Spleen (tissue), 11 donors: ENCODE measurements around the gene PRRG2. TPM values are rescaled to one million over a fixed set of nuclear protein-coding genes. Genes with fewer than 3 reads are reported as not detected.

Source experiments
- DNase-seq: peaks from one replicate; pipeline ENCODE4 v3.0.0-alpha.2; 2020
- H3K27ac ChIP-seq, 8 donors: fragments of 200-600 bp; sonication (generic) in 7 of 8; 1 replicate in 4 of 8; 2 replicates in 4 of 8; pipeline versions ENCODE4 v1.5.0 to v1.8.0; 2016 to 2021; ENCODE audit warnings: inconsistent platforms in 4 of 8, mild to moderate bottlenecking in 4 of 8, moderate library complexity in 1 of 8
- H3K27me3 ChIP-seq, 7 donors: fragments of 200-600 bp; sonication (generic) in 6 of 7; replicated peaks in 1 of 7; 1 replicate in 4 of 7; 2 replicates in 3 of 7; pipeline versions ENCODE4 v1.5.0 to v1.8.0; 2016 to 2021; ENCODE audit warnings: inconsistent platforms in 3 of 7, mild to moderate bottlenecking in 1 of 7
- H3K36me3 ChIP-seq, 6 donors: fragments of 200-600 bp; sonication (generic) in 5 of 6; 1 replicate in 4 of 6; 2 replicates in 2 of 6; pipeline versions ENCODE4 v1.5.0 to v1.8.0; 2016 to 2021; ENCODE audit warnings: inconsistent platforms in 2 of 6
- H3K4me1 ChIP-seq, 6 donors: fragments of 200-600 bp; sonication (generic) in 5 of 6; 1 replicate in 3 of 6; 2 replicates in 3 of 6; pipeline versions ENCODE4 v1.5.0 to v1.8.0; 2016 to 2021; ENCODE audit warnings: inconsistent platforms in 3 of 6
- H3K4me3 ChIP-seq, 8 donors: fragments of 200-600 bp; sonication (generic) in 7 of 8; 1 replicate in 4 of 8; 2 replicates in 4 of 8; pipeline versions ENCODE4 v1.5.0 to v1.8.0; 2016 to 2021; ENCODE audit warnings: inconsistent platforms in 4 of 8, mild to moderate bottlenecking in 4 of 8, moderate library complexity in 2 of 8
- H3K9me3 ChIP-seq, 8 donors: fragments of 200-600 bp; sonication (generic) in 7 of 8; 1 replicate in 4 of 8; 2 replicates in 4 of 8; pipeline versions ENCODE4 v1.5.0 to v1.8.0; 2016 to 2021; ENCODE audit warnings: inconsistent platforms in 4 of 8
- CTCF ChIP-seq, 11 experiments: fragments of 200-600 bp in 7 of 11; fragments of 450-650 bp in 4 of 11; sonication (generic) in 4 of 11; IDR thresholded peaks in 8 of 11; conservative IDR thresholded peaks in 3 of 11; 1 replicate in 7 of 11; 2 replicates in 4 of 11; pipeline versions ENCODE4 v1.4.0 to v1.8.0; 2016 to 2021; ENCODE audit warnings: antibody characterized with exemption in 11 of 11, inconsistent platforms in 4 of 11, mild to moderate bottlenecking in 1 of 11
- POLR2A ChIP-seq, 3 donors: fragments of 450-650 bp; IDR thresholded peaks; one replicate each; pipeline ENCODE4 v1.5.1; 2017; ENCODE audit warnings: antibody characterized with exemption in 3 of 3, mild to moderate bottlenecking in 1 of 3
- POLR2AphosphoS5 ChIP-seq, 3 donors: sonication (generic); formaldehyde crosslinking; IDR thresholded peaks; one replicate each; pipeline ENCODE4 v1.5.1; 2017; ENCODE audit warnings: antibody characterized with exemption in 3 of 3
- WGBS, 5 donors: extraction: QIAGEN DNeasy Blood & Tissue Kit in 3 of 5; methylation state at CpG; one replicate each; pipeline versions ENCODE4 v1.1.5 to v1.1.7; 2013 to 2018; 5-methylcytosine and 5-hydroxymethylcytosine counted together
- intact Hi-C: fragments of 100-400 bp; cut with DNase I; formaldehyde crosslinking; loops from one replicate; pipeline ENCODE4 v1.15.0; 2023; ENCODE audit warnings: low total_unique reads
- polyA plus RNA-seq, 3 donors: library from polyadenylated mRNA; stranded (reverse); fragments of 200-250 nt; gene quantifications; one replicate each; pipeline ENCODE4 v1.2.1, GENCODE V29; 2013
- total RNA-seq, 7 donors: library from RNA; depleted of rRNA in 3 of 7; stranded (reverse); fragments of >200 nt in 3 of 7; fragmentation: NEBNext Ultra II Directional in 4 of 7; extraction: Animal tissue kit (Norgen Biotek cat#: 25700) in 4 of 7; gene quantifications; one replicate each; pipeline versions ENCODE4 v1.1.0 to v1.2.1, GENCODE V29; 2016 to 2021
- donor health status: healthy with polysubstance abuse.
- donor health status: DM: no; HTN: no; CAD: no; lungs with moderate emphysema.
- donor health status: DM: no; HTN: no; CAD: no.
- donor health status: Bipolar disorder and iron deficiency.
- donor health status: healthy.
- donor health status: DM: no; HTN: no; CAD: no.
- donor health status: DM: yes; HTN: yes; CAD: no.

The PRRG2 gene
- total and polyA plus RNA-seq, 10 donors, result 0.37 to 7.9 (median 1.3) TPM

- H3K4me3 ChIP-seq, result peak overlapping the region in 7 of 8 donors; percentile 76 to 99 (median 96)
- H3K36me3 ChIP-seq, result peaks cover 3 to 50% (median 46%) of the 10 kb centered on the region in 6 donors
- whole genome bisulfite sequencing, 5 donors, result 7 to 13% (median 9%) methylated on average over 18 to 27 of the region's 27 CpGs
- H3K27ac ChIP-seq, result peak overlapping the region; percentile 35 to 96 (median 92)
- H3K9me3 ChIP-seq, result no peaks in the 10 kb centered on the region
- TF ChIP-seq CTCF (IDR thresholded peaks at IDR 0.05 in 8 of 11, conservative IDR thresholded peaks at IDR 0.05 in 3 of 11) (no peak), POLR2AphosphoS5 (IDR thresholded peaks at IDR 0.05) (peak in 2 of 3 donors; percentile 52 to 70)
- intact Hi-C loops, result loop anchor here (10.0 kb wide), 1 partner anchor 71 kb away; the partner anchor contains the start of genes BCL2L12 and IRF3
- peak; percentile 95 for DNase-seq
- no peaks in the 10 kb centered on the region for H3K27me3 ChIP-seq
- peaks cover 16 to 63% (median 34%) of the 10 kb centered on the region in 6 donors for H3K4me1 ChIP-seq
Measured at GRCh38 chr19:49593233-49594113, 12.4 kb downstream of the PRRG2 start.

DNA sequence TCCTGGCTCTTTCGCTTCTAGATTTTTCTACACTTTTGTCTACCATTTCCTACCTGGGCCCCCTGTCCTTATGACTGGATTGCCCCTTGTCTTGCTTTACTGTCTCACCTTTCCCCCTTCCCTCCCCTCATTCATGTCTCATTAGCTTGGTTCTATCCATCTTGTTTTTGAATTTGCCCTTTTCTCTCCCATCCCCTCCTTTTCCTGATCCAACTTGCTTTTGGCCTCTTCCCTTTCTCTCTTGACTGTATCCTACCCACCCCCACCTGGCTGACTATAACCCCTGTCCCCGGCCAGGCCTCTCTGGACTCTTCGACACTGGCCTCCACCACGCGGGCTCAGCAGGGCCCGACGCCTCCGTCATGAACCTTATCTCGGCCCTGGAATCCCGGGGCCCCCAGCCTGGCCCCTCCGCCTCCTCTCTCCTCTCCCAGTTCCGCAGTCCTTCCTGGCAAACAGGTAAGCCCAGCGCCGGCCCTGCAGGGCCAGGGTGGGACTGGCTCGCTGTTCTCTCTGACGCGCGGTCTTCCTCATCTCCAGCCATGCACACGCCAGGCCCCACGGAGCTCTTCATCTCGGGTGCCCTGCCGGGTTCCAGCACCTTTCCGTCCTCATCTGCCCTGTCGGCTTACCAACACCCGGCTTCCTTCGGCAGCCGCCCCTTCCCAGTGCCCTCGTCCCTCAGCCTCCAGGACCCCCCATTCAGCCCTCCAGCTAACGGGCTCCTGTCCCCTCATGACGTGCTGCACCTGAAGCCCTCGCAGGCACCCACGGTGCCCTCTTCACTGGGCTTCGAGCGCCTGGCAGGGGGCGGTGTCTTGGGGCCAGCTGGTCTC lies 13.3 kb downstream of the PRRG2 start:
- Histone ChIP-seq H3K4me1 (peaks cover 16 to 60% (median 34%) of the 10 kb centered on the region in 6 donors), H3K27ac (peak overlapping the region in 6 of 8 donors; percentile 52 to 96 (median 92)), H3K9me3 (no peaks in the 10 kb centered on the region), H3K4me3 (no peak overlapping the region), H3K36me3 (peaks cover 4 to 59% (median 55%) of the 10 kb centered on the region in 6 donors), H3K27me3 (no peaks in the 10 kb centered on the region)
- intact Hi-C loops, result loop anchor here (10.0 kb wide), 1 partner anchor 70 kb away; the partner anchor contains the start of genes BCL2L12 and IRF3
- peak in 2 of 3 donors; percentile 38 to 42 for TF ChIP-seq POLR2AphosphoS5 (IDR thresholded peaks at IDR 0.05)
- no peak for TF ChIP-seq CTCF (IDR thresholded peaks at IDR 0.05 in 8 of 11, conservative IDR thresholded peaks at IDR 0.05 in 3 of 11)
- no peak for TF ChIP-seq POLR2A (IDR thresholded peaks at IDR 0.05)
- 94 to 96% (median 95%) methylated on average over 35 of the region's 35 CpGs for WGBS, 5 donors
- DNase-seq, result peak; percentile 79

DNA sequence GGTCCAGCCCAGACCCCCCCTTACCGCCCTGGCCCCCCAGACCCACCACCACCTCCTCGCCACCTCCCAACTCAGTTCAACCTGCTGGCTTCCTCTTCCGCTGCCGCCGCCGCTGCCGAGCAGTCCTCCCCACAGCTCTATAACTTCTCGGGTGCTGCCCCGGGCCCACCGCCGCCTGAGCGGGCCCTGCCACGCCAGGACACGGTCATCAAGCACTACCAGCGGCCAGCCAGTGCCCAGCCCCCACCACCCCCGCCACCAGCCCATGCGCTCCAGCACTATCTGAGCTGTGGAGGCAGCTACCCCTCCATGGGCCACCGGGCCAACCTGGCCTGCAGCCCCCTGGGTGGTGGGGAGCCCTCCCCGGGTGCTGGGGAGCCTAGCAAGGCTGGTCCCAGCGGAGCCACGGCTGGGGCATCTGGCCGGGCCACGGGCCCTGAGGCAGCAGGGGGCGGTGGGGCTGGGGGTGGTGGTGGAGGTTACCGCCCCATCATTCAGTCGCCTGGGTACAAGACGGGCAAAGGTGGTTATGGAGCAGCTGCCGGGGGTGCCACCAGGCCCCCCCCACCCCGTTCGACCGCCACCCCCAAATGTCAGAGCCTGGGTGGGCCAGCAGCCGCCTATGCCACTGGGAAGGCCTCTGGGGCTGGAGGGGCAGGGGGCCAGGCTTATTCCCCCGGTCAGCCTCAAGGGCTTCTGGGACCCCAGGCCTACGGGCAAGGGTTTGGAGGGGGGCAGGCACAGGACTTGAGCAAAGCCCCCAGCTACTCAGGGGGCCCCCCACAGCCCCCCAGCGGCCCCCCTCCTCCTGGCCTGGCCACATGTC lies 14.1 kb downstream of the PRRG2 start:
- TF ChIP-seq POLR2AphosphoS5 (IDR thresholded peaks at IDR 0.05) (peak in 2 of 3 donors; percentile 3 to 7), CTCF (IDR thresholded peaks at IDR 0.05 in 8 of 11, conservative IDR thresholded peaks at IDR 0.05 in 3 of 11) (no peak), POLR2A (IDR thresholded peaks at IDR 0.05) (no peak)
- H3K27ac ChIP-seq, result no peak overlapping the region
- H3K4me1 ChIP-seq, result peaks cover 16 to 51% (median 28%) of the 10 kb centered on the region in 6 donors
- peaks cover 9 to 67% (median 62%) of the 10 kb centered on the region in 6 donors for H3K36me3 ChIP-seq
- H3K9me3 ChIP-seq, result no peaks in the 10 kb centered on the region
- H3K4me3 ChIP-seq, result no peak overlapping the region
- WGBS, 5 donors, result 94 to 96% (median 94%) methylated on average over 27 to 35 of the region's 35 CpGs
- no peak for DNase-seq
- H3K27me3 ChIP-seq, result no peaks in the 10 kb centered on the region
- intact Hi-C loops, result loop anchor here (10.0 kb wide), 1 partner anchor 70 kb away; the partner anchor contains the start of genes BCL2L12 and IRF3
